HG02943 (cell line): ENCODE measurements around the gene RSPH9.
"Not testable (repeated sequence)": the region's sequence is repeated elsewhere in the genome, so short reads cannot be mapped to it uniquely, and the experiment has no call there.

Source experiments
- ATAC-seq: cut with Tn5 transposase; IDR thresholded peaks from one replicate; pipeline ENCODE4 v1.9.1; 2021; ENCODE audit warnings: mild to moderate bottlenecking, low read depth, moderate library complexity; ENCODE audit not compliant: unreplicated experiment

Gene RSPH9

DNA sequence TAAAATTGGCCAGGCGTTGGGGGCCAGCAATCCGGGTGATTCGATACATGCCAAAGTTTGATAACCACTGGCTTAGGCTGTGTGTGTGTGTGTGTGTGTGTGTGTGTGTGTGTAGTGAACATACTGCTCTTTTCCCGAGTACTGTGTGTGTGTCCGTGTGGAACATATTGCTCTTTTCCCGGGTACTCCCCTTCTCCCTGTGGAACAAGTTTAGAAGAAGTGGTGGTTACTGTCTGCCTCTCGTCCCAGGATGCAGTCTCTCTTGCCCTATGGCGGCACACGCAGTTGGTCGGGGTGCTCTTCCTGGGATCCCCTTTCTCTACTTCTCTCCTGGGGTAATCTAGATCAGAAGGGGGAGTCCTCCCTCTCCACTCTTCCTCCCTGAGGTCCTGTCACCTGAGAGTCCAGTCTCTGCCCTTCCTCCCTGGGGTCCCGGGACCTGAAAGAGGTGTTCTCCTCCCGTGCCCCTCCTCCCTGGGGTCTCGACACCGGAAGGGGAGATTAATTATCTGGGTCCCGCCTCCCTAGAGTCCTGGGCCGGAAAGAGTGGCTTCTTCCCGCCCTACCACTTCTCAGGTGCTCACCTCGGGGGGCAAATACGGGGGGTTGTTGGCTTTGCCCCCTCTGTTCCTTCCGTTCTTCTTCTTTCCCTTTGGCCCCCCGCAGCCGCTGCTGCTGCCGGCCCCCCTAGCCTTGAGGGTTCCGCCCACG is 16.3 kb upstream of the RSPH9 start:
- peak; percentile 25 for ATAC-seq

DNA sequence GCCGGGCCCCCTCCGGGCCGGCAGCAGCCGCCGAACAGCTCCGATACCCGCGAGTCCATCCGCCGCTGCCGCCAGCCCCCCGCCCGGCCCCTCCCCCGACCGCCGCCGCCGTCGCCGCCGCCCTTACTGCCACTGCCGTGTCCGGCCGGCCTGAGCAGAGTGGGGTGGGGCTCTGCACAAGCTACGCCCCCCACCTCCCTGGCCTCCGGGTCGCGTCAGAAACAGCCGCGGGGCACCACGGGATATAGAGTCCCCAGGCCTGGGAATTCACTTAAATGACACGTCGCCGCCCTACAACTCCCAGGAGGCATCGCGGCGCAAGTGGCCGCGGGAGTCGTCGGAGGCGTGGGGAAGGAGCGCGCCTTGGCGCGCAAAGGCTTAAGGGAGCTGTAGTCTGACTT is 15.7 kb upstream of the RSPH9 start, which contains the start of gene GTPBP2:
Gene GTPBP2 (minus strand): TSS at position 161 of the 401 bp plus-strand sequence. CDS start 102 bp downstream, at position 59.
- ATAC-seq, result peak; percentile 75

DNA sequence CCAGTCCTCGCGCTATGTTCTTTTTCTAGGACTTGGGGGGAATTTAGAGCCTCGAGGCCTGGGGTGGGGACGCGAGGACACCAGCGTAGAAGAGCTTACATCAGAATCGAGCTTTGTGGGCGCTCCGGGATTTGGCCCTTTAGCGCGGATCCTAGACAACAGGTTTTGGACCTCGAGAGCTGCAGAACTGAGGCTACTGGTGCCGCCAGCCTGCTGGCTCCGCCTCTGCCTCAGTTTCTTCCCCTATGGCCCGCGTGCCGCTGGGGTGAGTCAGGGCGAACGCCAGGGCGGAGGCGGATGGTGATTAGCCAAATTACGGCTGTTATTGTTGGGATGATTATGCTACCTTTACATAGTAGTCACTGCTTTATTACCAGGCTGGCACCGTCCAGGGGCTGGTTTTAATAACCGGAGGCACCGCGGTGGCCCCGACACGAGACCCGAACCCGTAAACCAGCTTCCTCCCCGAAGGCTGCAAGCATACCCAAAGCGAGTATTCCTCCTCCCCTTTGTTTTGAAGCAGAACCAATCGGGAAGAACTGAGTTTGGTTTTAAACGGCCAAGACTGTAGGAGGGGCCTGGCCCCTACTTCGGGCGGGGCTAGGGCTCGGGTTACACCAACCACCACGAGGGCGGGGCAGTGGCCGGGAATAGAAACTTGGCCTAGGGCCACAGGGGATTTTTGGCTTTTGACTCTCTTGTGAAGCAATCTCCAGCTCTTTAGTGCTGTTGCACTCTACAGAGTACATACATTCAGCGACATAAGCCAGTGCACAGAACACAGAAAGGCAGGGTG is 15.1 kb upstream of the RSPH9 start:
- peak; percentile 67 for ATAC-seq

GRCh38 chr6:43630980-43631619 is 13.7 kb upstream of the RSPH9 start:
- ATAC-seq, result no peak

- not testable (repeated sequence) for ATAC-seq
Observed at GRCh38 chr6:43633002-43633401, 11.8 kb upstream of the RSPH9 start.

DNA sequence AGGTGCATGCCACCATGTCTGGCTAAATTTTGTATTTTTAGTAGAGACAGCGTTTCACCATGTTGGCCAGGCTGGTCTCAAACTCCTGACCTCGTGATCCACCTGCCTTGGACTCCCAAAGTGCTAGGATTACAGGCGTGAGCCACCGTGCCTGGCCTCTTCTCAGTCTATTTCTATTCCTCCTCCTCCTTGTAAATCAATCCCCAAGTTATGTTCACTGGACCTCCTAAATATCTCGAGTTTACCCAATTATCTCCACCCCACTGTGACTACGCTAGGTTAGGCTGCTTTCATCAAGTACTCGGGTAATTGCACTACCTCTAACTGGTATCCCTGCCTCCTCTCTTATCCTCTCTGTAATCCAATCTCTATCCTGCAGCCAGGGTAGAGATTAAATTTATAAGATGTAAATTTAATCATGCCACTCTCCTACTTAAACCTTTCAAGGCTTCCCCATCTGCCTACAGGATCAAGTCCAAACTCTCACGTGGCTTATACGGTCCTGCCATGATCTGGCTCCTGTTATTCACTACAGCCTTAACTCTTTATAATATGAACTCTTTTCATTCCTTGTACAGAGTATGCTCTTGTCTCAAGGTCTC is 10.0 kb upstream of the RSPH9 start:
- no peak for ATAC-seq

DNA sequence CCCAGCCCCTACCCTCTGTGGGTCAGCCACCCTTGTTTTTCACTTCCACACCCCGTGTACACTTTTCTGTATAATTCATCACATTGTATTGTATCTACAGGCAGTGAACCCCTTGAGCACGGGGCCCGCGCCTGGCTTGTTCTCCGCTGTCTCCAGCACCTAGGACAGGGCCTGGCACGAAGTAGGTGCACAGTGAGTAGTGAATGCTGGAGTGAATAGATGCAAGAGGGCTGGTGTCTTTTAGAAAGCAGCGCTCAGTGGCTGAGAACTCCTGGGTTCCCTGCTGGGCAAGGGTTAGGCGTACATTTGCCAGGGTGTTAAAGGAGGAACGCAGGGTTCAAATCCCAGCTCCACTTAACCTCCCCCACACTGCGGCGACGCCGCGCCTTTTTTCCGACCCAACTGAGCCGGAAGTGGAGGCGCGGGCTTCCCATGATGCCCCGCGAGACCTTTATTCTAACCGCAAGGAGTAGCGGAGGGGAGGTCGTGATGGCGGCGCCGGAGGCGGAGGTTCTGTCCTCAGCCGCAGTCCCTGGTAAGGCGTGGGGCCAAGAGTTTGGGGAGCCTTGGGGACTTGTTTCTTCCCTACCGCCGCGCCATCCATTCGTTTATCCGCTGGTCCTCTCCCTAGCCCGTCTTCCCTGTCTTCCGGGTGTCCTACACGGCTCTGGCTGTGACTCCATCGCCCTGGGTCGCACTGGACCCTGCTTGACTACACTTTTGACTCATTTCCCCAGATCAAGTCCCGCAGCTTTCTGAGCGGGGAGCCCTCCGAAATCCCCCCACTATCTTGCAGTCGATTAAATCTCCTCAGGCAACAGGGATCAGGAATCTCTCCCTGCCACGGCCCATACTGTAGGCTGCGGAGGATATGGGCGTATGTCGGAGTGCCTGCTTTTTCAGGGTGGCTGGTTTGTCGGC is 9.2 kb upstream of the RSPH9 start, which contains the start of gene MAD2L1BP:
Gene MAD2L1BP (plus strand): TSS at position 454 of the 921 bp plus-strand sequence. CDS start 36 bp downstream, at position 490.
- no peak for ATAC-seq

GRCh38 chr6:43636308-43636659 is 8.6 kb upstream of the RSPH9 start:
- no peak for ATAC-seq

DNA sequence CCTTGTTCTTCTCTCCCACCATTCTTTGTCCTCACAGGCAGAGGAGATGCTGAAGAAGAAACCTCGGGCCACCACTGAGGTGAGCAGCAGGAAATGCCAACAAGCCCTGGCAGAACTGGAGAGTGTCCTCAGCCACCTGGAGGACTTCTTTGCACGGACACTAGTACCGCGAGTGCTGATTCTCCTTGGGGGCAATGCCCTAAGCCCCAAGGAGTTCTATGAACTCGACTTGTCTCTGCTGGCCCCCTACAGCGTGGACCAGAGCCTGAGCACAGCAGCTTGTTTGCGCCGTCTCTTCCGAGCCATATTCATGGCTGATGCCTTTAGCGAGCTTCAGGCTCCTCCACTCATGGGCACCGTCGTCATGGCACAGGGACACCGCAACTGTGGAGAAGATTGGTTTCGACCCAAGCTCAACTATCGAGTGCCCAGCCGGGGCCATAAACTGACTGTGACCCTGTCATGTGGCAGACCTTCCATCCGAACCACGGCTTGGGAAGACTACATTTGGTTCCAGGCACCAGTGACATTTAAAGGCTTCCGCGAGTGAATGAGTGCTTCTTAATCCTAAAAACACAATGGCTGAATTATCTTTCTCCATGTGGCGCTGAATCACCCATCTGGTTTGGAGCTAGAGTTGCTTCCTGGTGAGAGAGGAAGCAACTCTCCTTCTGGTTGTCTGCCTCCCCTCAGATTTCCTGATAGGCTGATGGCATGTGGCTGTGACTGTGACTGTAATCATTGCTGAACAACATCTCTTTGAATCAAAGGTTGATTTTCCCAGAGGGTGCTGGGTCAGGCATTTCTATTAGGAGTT is 4.6 kb upstream of the RSPH9 start:
- no peak for ATAC-seq

DNA sequence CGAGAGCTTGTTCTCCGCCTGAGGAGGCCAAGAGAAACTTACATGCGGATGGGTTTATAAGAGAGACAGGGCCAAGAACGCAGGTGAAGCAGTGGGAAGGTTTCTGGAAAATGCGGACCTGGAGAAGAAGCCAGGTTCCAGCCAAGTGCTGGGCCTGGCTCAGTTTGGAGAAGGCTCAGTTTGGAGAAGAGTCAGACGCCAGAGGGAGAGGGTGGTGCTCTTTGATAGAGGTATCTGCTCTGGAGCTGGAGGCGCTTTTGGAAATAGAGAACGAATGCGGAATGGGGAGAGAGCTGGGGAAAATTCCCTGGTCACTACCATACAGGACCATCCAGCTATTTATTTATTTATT is 753 bp downstream of the RSPH9 start:
- no peak for ATAC-seq

DNA sequence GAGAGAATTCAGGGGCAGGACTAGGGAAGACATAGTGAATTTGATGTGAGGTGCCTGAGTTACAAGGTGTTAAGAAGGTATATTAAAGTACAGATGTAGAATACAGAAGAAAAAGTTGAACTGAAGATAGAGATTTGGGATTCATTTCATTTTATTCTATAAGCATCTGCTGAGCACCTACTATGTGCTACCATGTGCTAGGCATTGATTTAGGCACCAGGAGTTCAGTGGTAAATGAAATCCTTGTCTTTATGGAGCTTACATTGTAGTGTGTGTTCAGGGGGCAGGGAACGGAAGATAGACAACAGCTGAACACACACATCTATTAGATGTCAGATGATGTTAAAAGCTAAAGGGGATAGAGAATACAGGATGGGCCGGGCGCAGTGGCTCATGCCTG is 2.8 kb downstream of the RSPH9 start:
- no peak for ATAC-seq

- ATAC-seq, result no peak
Observed at GRCh38 chr6:43648248-43648647, 3.4 kb downstream of the RSPH9 start.

DNA sequence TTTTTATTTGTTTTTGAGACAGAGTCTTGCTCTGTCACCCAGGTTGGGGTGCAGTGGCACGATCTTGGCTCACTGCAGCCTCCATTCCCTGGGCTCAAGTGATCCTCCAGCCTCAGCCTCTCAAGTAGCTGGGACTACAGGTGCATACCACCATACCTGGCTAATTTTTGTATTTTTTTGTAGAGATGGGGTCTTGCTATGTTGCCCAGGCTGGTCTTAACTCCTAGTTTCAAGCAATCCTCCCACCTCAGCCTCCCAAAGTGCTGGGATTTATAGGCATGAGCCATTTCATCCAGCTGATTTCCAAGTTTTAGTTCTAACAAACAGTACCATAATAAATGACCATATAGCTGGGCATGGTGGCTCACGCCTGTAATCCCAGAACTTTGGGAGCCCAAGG is 8.0 kb downstream of the RSPH9 start:
- not testable (repeated sequence) for ATAC-seq

GRCh38 chr6:43657221-43657802 is 12.5 kb downstream of the RSPH9 start:
- ATAC-seq, result no peak

GRCh38 chr6:43658161-43658560 is 13.3 kb downstream of the RSPH9 start:
- ATAC-seq, result no peak

GRCh38 chr6:43662948-43663347 is 18.1 kb downstream of the RSPH9 start:
- not testable (repeated sequence) for ATAC-seq

- no peak for ATAC-seq
Observed at GRCh38 chr6:43665376-43665775, 20.5 kb downstream of the RSPH9 start.

- no peak for ATAC-seq
Observed at GRCh38 chr6:43666196-43666920, 21.5 kb downstream of the RSPH9 start.
